Esophagus muscularis mucosa (tissue), 4 donors: Measurements from ENCODE around the gene CPD. TPM values are rescaled to one million over a fixed set of nuclear protein-coding genes. Genes with fewer than 3 reads are reported as not detected.
"Not testable (repeated sequence)": the region's sequence is repeated elsewhere in the genome, so short reads cannot be mapped to it uniquely, and the experiment has no call there.

ENCODE experiments used
- DNase-seq: peaks from one replicate; pipeline ENCODE4 v3.0.0-alpha.2; 2017; ENCODE audit errors: extremely low spot score
- H3K27ac ChIP-seq, 4 donors: fragments of 200-600 bp; sonication (generic); replicated peaks in 1 of 4; 1 replicate in 3 of 4; 2 replicates in 1 of 4; pipeline ENCODE4 v1.5.1; 2016 to 2019; ENCODE audit warnings: mild to moderate bottlenecking in 1 of 4
- H3K27me3 ChIP-seq, 4 donors: fragments of 200-600 bp; sonication (generic); one replicate each; pipeline versions ENCODE4 v1.5.1 to v1.6.0; 2016 to 2019
- H3K36me3 ChIP-seq, 4 donors: fragments of 200-600 bp; sonication (generic); one replicate each; pipeline ENCODE4 v1.5.1; 2016 to 2019
- H3K4me1 ChIP-seq, 4 donors: fragments of 200-600 bp; sonication (generic); one replicate each; pipeline ENCODE4 v1.5.1; 2016 to 2019
- H3K4me3 ChIP-seq, 4 donors: fragments of 200-600 bp; sonication (generic); 1 replicate in 2 of 4; 2 replicates in 2 of 4; pipeline ENCODE4 v1.5.1; 2016 to 2019; ENCODE audit warnings: mild to moderate bottlenecking in 4 of 4, moderate library complexity in 1 of 4
- H3K9me3 ChIP-seq, 4 donors: fragments of 200-600 bp; sonication (generic); 1 replicate in 3 of 4; 2 replicates in 1 of 4; pipeline ENCODE4 v1.5.1; 2016 to 2019
- CTCF ChIP-seq, 3 experiments: fragments of 200-600 bp in 2 of 3; fragments of 450-650 bp in 1 of 3; sonication (generic) in 2 of 3; IDR thresholded peaks; one replicate each; pipeline ENCODE4 v1.5.1; 2017 to 2019; ENCODE audit warnings: antibody characterized with exemption in 3 of 3, mild to moderate bottlenecking in 2 of 3, moderate library complexity in 1 of 3
- EP300 ChIP-seq: sonication (generic); formaldehyde crosslinking; IDR thresholded peaks from one replicate; pipeline ENCODE4 v1.6.1; 2017; ENCODE audit warnings: antibody characterized with exemption
- POLR2A ChIP-seq: fragments of 450-650 bp; IDR thresholded peaks from one replicate; pipeline ENCODE4 v1.6.1; 2017; ENCODE audit warnings: antibody characterized with exemption, moderate library complexity, mild to moderate bottlenecking, low read depth
- POLR2AphosphoS5 ChIP-seq, 2 donors: sonication (generic); formaldehyde crosslinking; IDR thresholded peaks; one replicate each; pipeline ENCODE4 v1.6.1; 2017; ENCODE audit warnings: antibody characterized with exemption in 2 of 2
- WGBS: methylation state at CpG from one replicate; pipeline ENCODE4 v1.1.5; 2018; 5-methylcytosine and 5-hydroxymethylcytosine counted together
- intact Hi-C: fragments of 100-400 bp; cut with DNase I; formaldehyde crosslinking; loops from one replicate; pipeline ENCODE4 v1.15.1; 2023
- total RNA-seq, 4 donors: library from RNA; depleted of rRNA; stranded (reverse); fragments of >200 nt; gene quantifications; one replicate each; pipeline versions ENCODE4 v1.1.0 to v1.2.1, GENCODE V29; 2016

The CPD gene
- total RNA-seq, 4 donors from 2014 or later = 67.0 to 141 (median 95.1) TPM

DNA sequence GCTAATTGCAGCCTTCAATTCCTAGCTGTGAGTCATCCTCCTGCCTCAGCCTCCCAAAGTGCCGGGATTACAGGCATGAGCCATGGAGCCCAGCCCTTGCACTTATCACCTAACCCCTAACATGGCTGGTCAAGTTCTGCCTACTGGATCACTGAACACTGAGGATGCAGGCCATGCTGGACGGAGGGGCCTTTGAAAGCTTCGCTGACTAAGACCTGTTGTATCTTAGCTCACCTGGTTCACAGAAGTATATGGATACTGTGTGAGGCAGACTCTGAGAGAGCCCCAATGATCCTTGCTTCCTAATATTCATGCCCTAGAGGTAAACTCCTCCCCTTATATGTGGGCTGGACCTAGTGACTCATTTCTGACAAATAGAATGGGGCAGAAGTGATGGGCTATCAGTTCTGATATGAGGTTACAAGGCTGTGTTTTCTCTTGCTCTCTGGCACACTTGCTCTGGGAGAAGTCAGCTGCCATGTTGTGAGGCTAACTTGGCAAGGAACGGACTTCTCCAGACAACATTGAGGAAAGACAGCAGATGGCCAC is 33.1 kb upstream of the CPD start:
- peaks cover 28 to 43% (median 35%) of the 10 kb centered on the region in 4 donors for H3K4me1 ChIP-seq
- intact Hi-C loops = loop anchor here (10.0 kb wide), 2 partner anchors 79 to 129 kb away; partner anchors contain the start of gene GOSR1
- H3K27ac ChIP-seq = peak overlapping the region; percentile 46 to 68 (median 62)
- H3K27me3 ChIP-seq = no peaks in the 10 kb centered on the region
- TF ChIP-seq EP300 (no peak), POLR2A (no peak), POLR2AphosphoS5 (IDR thresholded peaks at IDR 0.05) (no peak), CTCF (IDR thresholded peaks at IDR 0.05) (no peak)
- WGBS = 97% methylated on average over 4 of the region's 4 CpGs
- peak; percentile 72 for DNase-seq
- no peak overlapping the region for H3K4me3 ChIP-seq
- H3K36me3 ChIP-seq = no peaks in the 10 kb centered on the region
- no peaks in the 10 kb centered on the region for H3K9me3 ChIP-seq

DNA sequence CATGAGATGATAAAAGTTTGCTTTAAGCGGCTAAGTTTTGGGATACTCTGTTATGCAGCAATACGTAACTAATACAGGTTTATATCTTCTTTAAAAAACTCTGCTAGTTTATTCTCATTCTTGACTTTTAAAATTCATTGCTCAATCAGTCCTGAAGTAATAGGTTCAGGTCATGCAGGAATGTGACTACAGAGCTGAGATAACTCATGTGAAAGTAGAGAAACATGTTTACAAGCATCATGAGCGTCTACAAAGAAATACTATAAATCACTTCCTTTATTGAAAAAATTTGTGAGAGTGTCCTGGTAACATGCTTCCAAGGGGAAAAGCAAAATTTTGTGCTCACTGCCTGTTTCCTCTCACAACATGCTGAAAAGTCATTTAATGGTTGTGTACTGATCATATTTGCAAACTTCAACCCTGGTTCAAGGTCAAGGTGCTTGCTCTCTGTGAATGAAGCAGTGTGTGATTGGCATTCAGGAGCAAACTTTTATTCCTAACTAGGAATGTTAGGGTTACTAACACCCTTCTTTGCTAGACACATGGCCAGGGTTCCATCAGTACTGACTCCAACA is 32.4 kb upstream of the CPD start:
- H3K27ac ChIP-seq = peak overlapping the region in 3 of 4 donors; percentile 58 to 68 (median 65)
- TF ChIP-seq POLR2A (no peak), EP300 (no peak), POLR2AphosphoS5 (IDR thresholded peaks at IDR 0.05) (no peak), CTCF (IDR thresholded peaks at IDR 0.05) (no peak)
- H3K4me3 ChIP-seq = no peak overlapping the region
- 91% methylated on average over 3 of the region's 3 CpGs for WGBS
- intact Hi-C loops = loop anchor here (10.0 kb wide), 2 partner anchors 78 to 128 kb away; partner anchors contain the start of gene GOSR1
- no peaks in the 10 kb centered on the region for H3K36me3 ChIP-seq
- H3K27me3 ChIP-seq = no peaks in the 10 kb centered on the region
- DNase-seq = no peak
- H3K4me1 ChIP-seq = peaks cover 26 to 36% (median 28%) of the 10 kb centered on the region in 4 donors
- no peaks in the 10 kb centered on the region for H3K9me3 ChIP-seq

- TF ChIP-seq EP300 (no peak), CTCF (IDR thresholded peaks at IDR 0.05) (no peak), POLR2A (no peak), POLR2AphosphoS5 (IDR thresholded peaks at IDR 0.05) (no peak)
- Histone ChIP-seq H3K36me3 (no peaks in the 10 kb centered on the region), H3K27ac (no peak overlapping the region), H3K27me3 (no peaks in the 10 kb centered on the region), H3K4me1 (peaks cover 21 to 29% (median 26%) of the 10 kb centered on the region in 4 donors), H3K9me3 (no peaks in the 10 kb centered on the region), H3K4me3 (no peak overlapping the region)
- DNase-seq = peak; percentile 34
- intact Hi-C loops = loop anchor here (10.0 kb wide), 2 partner anchors 77 to 127 kb away; partner anchors contain the start of gene GOSR1
- WGBS = 63% methylated on average over 4 of the region's 4 CpGs
Observed at GRCh38 chr17:30347488-30347887, 31.2 kb upstream of the CPD start.

- H3K4me1 ChIP-seq = peaks cover 13 to 19% (median 17%) of the 10 kb centered on the region in 4 donors
- no peaks in the 10 kb centered on the region for H3K9me3 ChIP-seq
- no peak for DNase-seq
- intact Hi-C loops = loop anchor here (10.0 kb wide), 2 partner anchors 76 to 126 kb away; partner anchors contain the start of gene GOSR1
- TF ChIP-seq POLR2AphosphoS5 (IDR thresholded peaks at IDR 0.05) (no peak), EP300 (no peak), POLR2A (no peak), CTCF (IDR thresholded peaks at IDR 0.05) (no peak)
- H3K27ac ChIP-seq = no peak overlapping the region
- no peaks in the 10 kb centered on the region for H3K27me3 ChIP-seq
- H3K36me3 ChIP-seq = no peaks in the 10 kb centered on the region
- no peak overlapping the region for H3K4me3 ChIP-seq
- 92% methylated on average over 1 of the region's 1 CpG for WGBS
Observed at GRCh38 chr17:30349252-30349651, 29.5 kb upstream of the CPD start.

- H3K4me1 ChIP-seq, H3K9me3 ChIP-seq, H3K4me3 ChIP-seq, H3K27ac ChIP-seq, DNase-seq, H3K27me3 ChIP-seq, intact Hi-C loops, H3K36me3 ChIP-seq: not testable (repeated sequence)
- WGBS = 74% methylated on average over 4 of the region's 4 CpGs
Observed at GRCh38 chr17:30351263-30351662, 27.5 kb upstream of the CPD start.
